Lower lobe of right lung (tissue), 2 donors: ENCODE results near the gene PCNX4. TPM values are rescaled to one million over a fixed set of nuclear protein-coding genes. Genes with fewer than 3 reads are reported as not detected.
A peak's percentile ranks its signal among the peaks of the same experiment; 100 is the strongest.

Experiments
- ATAC-seq, 2 donors: fragments of 200-7000 bp; cut with Tn5 transposase; one replicate each; pipeline ENCODE4 v1.9.1; 2020 to 2022; ENCODE audit warnings: mild to moderate bottlenecking in 2 of 2, moderate library complexity in 2 of 2
- DNase-seq: peaks from one replicate; pipeline ENCODE4 v3.0.0-alpha.2; 2020
- H3K27ac ChIP-seq: fragments of 200-600 bp; one replicate; pipeline ENCODE4 v1.8.0; 2022
- H3K27me3 ChIP-seq: fragments of 200-600 bp; one replicate; pipeline ENCODE4 v1.8.0; 2022; ENCODE audit warnings: low read depth
- H3K36me3 ChIP-seq: fragments of 200-600 bp; one replicate; pipeline ENCODE4 v1.8.0; 2022; ENCODE audit warnings: mild to moderate bottlenecking
- H3K4me1 ChIP-seq: fragments of 200-600 bp; one replicate; pipeline ENCODE4 v1.8.0; 2022
- H3K4me3 ChIP-seq: fragments of 200-600 bp; one replicate; pipeline ENCODE4 v1.8.0; 2022; ENCODE audit warnings: mild to moderate bottlenecking
- H3K9me3 ChIP-seq: fragments of 200-600 bp; one replicate; pipeline ENCODE4 v1.8.0; 2022
- intact Hi-C: fragments of 100-400 bp; cut with DNase I; formaldehyde crosslinking; loops from one replicate; pipeline ENCODE4 v1.11.0; 2022
- total RNA-seq: library from RNA; stranded (reverse); fragmentation: NEBNext Ultra II Directional; extraction: Animal tissue kit (Norgen Biotek cat#: 25700); gene quantifications from one replicate; pipeline ENCODE4 v1.2.1, GENCODE V29; 2021
- TF ChIP-seq, protein P1 (sequence below): fragments of 200-600 bp; IDR thresholded peaks from one replicate; pipeline ENCODE4 v1.8.0; 2022; ENCODE audit warnings: antibody characterized with exemption, mild to moderate bottlenecking
- donor health status: DM: no; HTN: yes; CAD: no; lungs with severe emphysema.

PCNX4 gene
- total RNA-seq, 1 donor from 2014 or later: 36.1 TPM

DNA sequence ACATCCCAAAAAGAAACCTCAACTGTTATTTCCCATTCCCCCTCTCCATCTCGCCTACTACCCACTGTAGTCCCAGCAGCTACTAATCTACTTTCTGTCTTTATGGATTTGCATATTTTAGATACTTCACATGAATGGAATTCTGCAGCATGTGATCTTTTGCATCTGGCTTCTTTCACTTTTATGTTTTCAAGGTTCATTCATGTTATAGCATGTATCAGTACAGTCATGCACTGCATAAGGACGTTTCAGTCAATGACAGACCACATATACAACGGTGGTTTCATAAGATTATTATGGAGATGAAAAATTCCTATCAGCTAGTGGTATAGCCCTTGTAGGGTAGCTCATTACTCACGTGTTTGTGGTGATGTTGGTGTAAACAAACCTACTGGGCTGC is 24.5 kb downstream of the PCNX4 start:
- Histone ChIP-seq H3K27me3 (no peaks in the 10 kb centered on the region), H3K4me1 (no peaks in the 10 kb centered on the region), H3K27ac (no peak overlapping the region), H3K4me3 (no peak overlapping the region), H3K9me3 (no peaks in the 10 kb centered on the region), H3K36me3 (peaks cover 56% of the 10 kb centered on the region)
- DNase-seq (no peak), ATAC-seq (no peak)
- intact Hi-C loops: no loop called here
- TF ChIP-seq, protein P1, sequence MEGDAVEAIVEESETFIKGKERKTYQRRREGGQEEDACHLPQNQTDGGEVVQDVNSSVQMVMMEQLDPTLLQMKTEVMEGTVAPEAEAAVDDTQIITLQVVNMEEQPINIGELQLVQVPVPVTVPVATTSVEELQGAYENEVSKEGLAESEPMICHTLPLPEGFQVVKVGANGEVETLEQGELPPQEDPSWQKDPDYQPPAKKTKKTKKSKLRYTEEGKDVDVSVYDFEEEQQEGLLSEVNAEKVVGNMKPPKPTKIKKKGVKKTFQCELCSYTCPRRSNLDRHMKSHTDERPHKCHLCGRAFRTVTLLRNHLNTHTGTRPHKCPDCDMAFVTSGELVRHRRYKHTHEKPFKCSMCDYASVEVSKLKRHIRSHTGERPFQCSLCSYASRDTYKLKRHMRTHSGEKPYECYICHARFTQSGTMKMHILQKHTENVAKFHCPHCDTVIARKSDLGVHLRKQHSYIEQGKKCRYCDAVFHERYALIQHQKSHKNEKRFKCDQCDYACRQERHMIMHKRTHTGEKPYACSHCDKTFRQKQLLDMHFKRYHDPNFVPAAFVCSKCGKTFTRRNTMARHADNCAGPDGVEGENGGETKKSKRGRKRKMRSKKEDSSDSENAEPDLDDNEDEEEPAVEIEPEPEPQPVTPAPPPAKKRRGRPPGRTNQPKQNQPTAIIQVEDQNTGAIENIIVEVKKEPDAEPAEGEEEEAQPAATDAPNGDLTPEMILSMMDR: no peak

- Histone ChIP-seq H3K36me3 (peaks cover 67% of the 10 kb centered on the region), H3K4me1 (no peaks in the 10 kb centered on the region), H3K4me3 (no peak overlapping the region), H3K27ac (no peak overlapping the region), H3K27me3 (no peaks in the 10 kb centered on the region), H3K9me3 (no peaks in the 10 kb centered on the region)
- DNase-seq (no peak), ATAC-seq (no peak)
- TF ChIP-seq, protein P1: no peak
- intact Hi-C loops: no loop called here
Observed at GRCh38 chr14:60125918-60126317, 34.2 kb downstream of the PCNX4 start.

DNA sequence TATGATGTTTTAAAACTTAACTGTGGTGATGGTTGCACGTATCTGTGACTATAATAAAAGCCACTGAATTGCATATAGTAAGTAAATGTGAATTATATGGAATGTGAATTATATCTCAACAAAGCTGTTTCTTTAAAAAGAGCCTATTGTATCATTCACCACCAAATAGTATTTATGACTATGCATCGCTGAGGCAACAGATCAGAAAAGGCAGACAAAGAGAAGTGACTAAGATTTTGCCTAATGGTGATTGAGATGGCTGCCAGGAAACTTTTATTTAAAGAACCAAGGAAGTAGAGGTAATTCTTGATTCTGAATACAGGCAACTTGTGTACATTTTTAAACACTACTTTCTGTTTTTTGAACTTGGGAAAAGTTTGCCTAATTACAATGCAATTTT is 41.8 kb downstream of the PCNX4 start:
- H3K27ac ChIP-seq: no peak overlapping the region
- TF ChIP-seq, protein P1: no peak
- H3K9me3 ChIP-seq: no peaks in the 10 kb centered on the region
- intact Hi-C loops: no loop called here
- no peaks in the 10 kb centered on the region for H3K27me3 ChIP-seq
- DNase-seq: no peak
- ATAC-seq: no peak
- no peaks in the 10 kb centered on the region for H3K4me1 ChIP-seq
- peaks cover 8% of the 10 kb centered on the region for H3K36me3 ChIP-seq
- H3K4me3 ChIP-seq: no peak overlapping the region

GRCh38 chr14:60134702-60135101 is 43.0 kb downstream of the PCNX4 start:
- TF ChIP-seq, protein P1: no peak
- Histone ChIP-seq H3K9me3 (no peaks in the 10 kb centered on the region), H3K27me3 (no peaks in the 10 kb centered on the region), H3K4me3 (no peak overlapping the region), H3K4me1 (no peaks in the 10 kb centered on the region), H3K36me3 (peaks cover 6% of the 10 kb centered on the region), H3K27ac (no peak overlapping the region)
- ATAC-seq (no peak), DNase-seq (no peak)
- intact Hi-C loops: no loop called here

DNA sequence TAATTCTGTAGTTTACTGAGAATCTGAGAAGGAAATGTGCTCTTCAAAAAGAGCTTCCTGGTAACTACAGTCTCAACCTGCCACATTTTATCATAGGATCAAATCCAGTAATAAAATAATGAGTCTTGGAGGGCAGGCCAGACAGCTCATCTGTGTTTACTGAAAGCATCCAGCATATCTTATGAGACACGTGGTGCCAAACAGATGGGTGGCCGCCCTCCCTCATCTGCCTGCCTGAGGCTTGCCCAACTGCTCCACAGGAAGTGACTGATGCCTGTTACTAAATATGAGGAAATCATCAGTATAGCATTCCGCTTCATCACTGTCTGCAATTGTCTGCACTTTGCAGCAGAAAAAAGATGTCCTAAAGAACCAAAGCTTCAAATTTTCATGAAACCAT is 60.0 kb downstream of the PCNX4 start:
- H3K27me3 ChIP-seq: no peaks in the 10 kb centered on the region
- peak; percentile 85 to 94 for ATAC-seq
- peak; percentile 86 for DNase-seq
- peak overlapping the region; percentile 48 for H3K27ac ChIP-seq
- H3K9me3 ChIP-seq: no peaks in the 10 kb centered on the region
- no peak overlapping the region for H3K4me3 ChIP-seq
- H3K4me1 ChIP-seq: peaks cover 23% of the 10 kb centered on the region
- TF ChIP-seq, protein P1: no peak
- intact Hi-C loops: no loop called here
- H3K36me3 ChIP-seq: peaks cover 58% of the 10 kb centered on the region

DNA sequence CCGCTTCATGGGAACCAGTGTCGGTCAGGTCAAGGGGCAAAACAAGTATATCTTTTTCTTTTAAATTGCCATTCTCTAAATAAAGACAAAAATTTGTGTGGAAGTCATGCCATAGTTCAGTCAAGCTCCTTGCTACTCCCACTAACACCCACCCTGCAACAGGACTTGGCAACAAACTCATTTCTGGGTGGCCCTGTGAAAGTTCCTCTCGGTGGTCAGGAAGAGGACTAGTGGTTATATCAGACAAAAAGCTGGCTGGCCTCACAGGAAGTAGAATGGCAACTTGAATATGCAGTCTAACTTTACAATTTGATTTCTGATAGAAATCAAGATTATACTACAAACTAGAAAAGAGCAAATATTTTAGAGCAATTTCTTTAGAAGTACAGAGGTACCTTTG is 62.3 kb downstream of the PCNX4 start:
- ATAC-seq: no peak
- TF ChIP-seq, protein P1: no peak
- intact Hi-C loops: no loop called here
- Histone ChIP-seq H3K4me3 (no peak overlapping the region), H3K36me3 (peaks cover 40% of the 10 kb centered on the region), H3K27me3 (no peaks in the 10 kb centered on the region), H3K4me1 (peaks cover 26% of the 10 kb centered on the region), H3K27ac (peak overlapping the region; percentile 32), H3K9me3 (no peaks in the 10 kb centered on the region)
- DNase-seq: no peak
